Muscle layer of duodenum (tissue), 2 donors: ENCODE data around the gene CTXN1.
"Not testable (repeated sequence)": the region's sequence is repeated elsewhere in the genome, so short reads cannot be mapped to it uniquely, and the experiment has no call there.

Experiments used
- H3K27ac ChIP-seq: one replicate; pipeline ENCODE4 v1.7.0; 2013; ENCODE audit warnings: mild to moderate bottlenecking, low read length
- H3K27me3 ChIP-seq: one replicate; pipeline ENCODE4 v1.7.0; 2013; ENCODE audit warnings: low read depth, mild to moderate bottlenecking, control low read depth, low read length
- H3K36me3 ChIP-seq, 2 donors: one replicate each; pipeline ENCODE4 v1.7.0; 2013; ENCODE audit warnings: low read length in 2 of 2, control low read depth in 1 of 2, mild to moderate bottlenecking in 1 of 2; ENCODE audit not compliant: insufficient read depth in 2 of 2, control insufficient read depth in 1 of 2
- H3K4me1 ChIP-seq, 2 donors: one replicate each; pipeline ENCODE4 v1.7.0; 2013; ENCODE audit warnings: low read length in 2 of 2, mild to moderate bottlenecking in 2 of 2, control low read depth in 1 of 2, moderate library complexity in 1 of 2; ENCODE audit not compliant: insufficient read depth in 2 of 2, control insufficient read depth in 1 of 2
- H3K4me3 ChIP-seq, 2 donors: one replicate each; pipeline ENCODE4 v1.7.0; 2013; ENCODE audit warnings: low read length in 2 of 2, low read depth in 1 of 2, mild to moderate bottlenecking in 1 of 2
- H3K9me3 ChIP-seq, 2 donors: one replicate each; pipeline ENCODE4 v1.7.0; 2013; ENCODE audit warnings: low read length in 2 of 2, control low read depth in 1 of 2, mild to moderate bottlenecking in 1 of 2; ENCODE audit not compliant: control insufficient read depth in 1 of 2
- donor health status: healthy.

Gene CTXN1

GRCh38 chr19:7923295-7924191 lies 2.4 kb downstream of the CTXN1 start:
- H3K9me3 ChIP-seq, result no peaks in the 10 kb centered on the region
- no peak overlapping the region for H3K27ac ChIP-seq
- H3K27me3 ChIP-seq, result peaks cover 4% of the 10 kb centered on the region
- peak overlapping the region in 1 of 2 donors; percentile 57 for H3K4me3 ChIP-seq
- peaks cover 7 to 16% of the 10 kb centered on the region in 2 donors for H3K36me3 ChIP-seq
- peaks cover 5 to 79% of the 10 kb centered on the region in 2 donors for H3K4me1 ChIP-seq

GRCh38 chr19:7922836-7923195 lies 3.1 kb downstream of the CTXN1 start:
- H3K36me3 ChIP-seq, result peaks cover 7 to 16% of the 10 kb centered on the region in 2 donors
- H3K4me1 ChIP-seq, result peaks cover 5 to 76% of the 10 kb centered on the region in 2 donors
- H3K4me3 ChIP-seq, result no peak overlapping the region
- no peak overlapping the region for H3K27ac ChIP-seq
- H3K9me3 ChIP-seq, result no peaks in the 10 kb centered on the region
- H3K27me3 ChIP-seq, result peaks cover 11% of the 10 kb centered on the region

GRCh38 chr19:7921967-7922835 lies 3.7 kb downstream of the CTXN1 start:
- H3K4me3 ChIP-seq, result peak overlapping the region; percentile 43 to 67
- H3K27ac ChIP-seq, result peak overlapping the region; percentile 79
- H3K27me3 ChIP-seq, result peaks cover 15% of the 10 kb centered on the region
- H3K36me3 ChIP-seq, result peaks cover 7 to 16% of the 10 kb centered on the region in 2 donors
- no peaks in the 10 kb centered on the region for H3K9me3 ChIP-seq
- peaks cover 5 to 76% of the 10 kb centered on the region in 2 donors for H3K4me1 ChIP-seq

GRCh38 chr19:7921302-7921966 lies 4.5 kb downstream of the CTXN1 start:
- H3K27me3 ChIP-seq, result peaks cover 20% of the 10 kb centered on the region
- peaks cover 5 to 76% of the 10 kb centered on the region in 2 donors for H3K4me1 ChIP-seq
- H3K4me3 ChIP-seq, result peak overlapping the region; percentile 43 to 67
- no peaks in the 10 kb centered on the region for H3K9me3 ChIP-seq
- peaks cover 7 to 16% of the 10 kb centered on the region in 2 donors for H3K36me3 ChIP-seq
- H3K27ac ChIP-seq, result peak overlapping the region; percentile 79

GRCh38 chr19:7920519-7921301 lies 5.2 kb downstream of the CTXN1 start:
- Histone ChIP-seq H3K27ac (peak overlapping the region; percentile 79), H3K9me3 (no peaks in the 10 kb centered on the region), H3K4me3 (peak overlapping the region; percentile 74 to 76), H3K27me3 (peaks cover 23% of the 10 kb centered on the region), H3K36me3 (peaks cover 7 to 16% of the 10 kb centered on the region in 2 donors), H3K4me1 (peaks cover 5 to 79% of the 10 kb centered on the region in 2 donors)

- Histone ChIP-seq H3K4me3 (peak within 1 kb of the TSS; percentile 74 to 76), H3K36me3 (peaks cover 7 to 16% of the 10 kb centered on the region in 2 donors), H3K27me3 (peaks cover 29% of the 10 kb centered on the region), H3K4me1 (peaks cover 5 to 74% of the 10 kb centered on the region in 2 donors), H3K9me3 (no peaks in the 10 kb centered on the region), H3K27ac (peak within 1 kb of the TSS; percentile 79)
Observed at GRCh38 chr19:7919610-7920518, 6.1 kb downstream of the CTXN1 start, which contains the start of gene SNAPC2. Gene SNAPC2 (plus strand): TSS chr19:7920338. CDS start chr19:7920367, 29 bp downstream.

GRCh38 chr19:7918615-7919421 lies 7.1 kb downstream of the CTXN1 start:
- no peaks in the 10 kb centered on the region for H3K9me3 ChIP-seq
- H3K4me1 ChIP-seq, result peaks cover 5 to 65% of the 10 kb centered on the region in 2 donors
- H3K4me3 ChIP-seq, result no peak overlapping the region
- H3K27ac ChIP-seq, result no peak overlapping the region
- peaks cover 29% of the 10 kb centered on the region for H3K27me3 ChIP-seq
- peaks cover 7 to 16% of the 10 kb centered on the region in 2 donors for H3K36me3 ChIP-seq

GRCh38 chr19:7918062-7918614 lies 7.8 kb downstream of the CTXN1 start:
- Histone ChIP-seq H3K36me3 (peaks cover 7 to 14% of the 10 kb centered on the region in 2 donors), H3K4me1 (peaks cover 5 to 63% of the 10 kb centered on the region in 2 donors), H3K4me3 (peak overlapping the region in 1 of 2 donors; percentile 46), H3K27me3 (peaks cover 29% of the 10 kb centered on the region)
- not testable (repeated sequence) for H3K27ac ChIP-seq, H3K9me3 ChIP-seq
